ENCODE results near the gene MOB3C.

Gene MOB3C

GRCh38 chr1:46642115-46642680 is 25.6 kb upstream of the MOB3C start:
- Histone ChIP-seq H3K4me1 (no peaks in the 10 kb centered on the region), H3K36me3 (no peaks in the 10 kb centered on the region), H3K27me3 (no peaks in the 10 kb centered on the region), H3K9me3 (no peaks in the 10 kb centered on the region), H3K4me3 (ENCODE audit: low read depth, low read length) (no peak overlapping the region)
- DNase-seq: no peak
- no peak for TF ChIP-seq CTCF (IDR thresholded peaks at IDR 0.05; ENCODE audit: low read depth, low read length)

GRCh38 chr1:46639547-46639946 is 22.9 kb upstream of the MOB3C start:
- no peaks in the 10 kb centered on the region for H3K4me1 ChIP-seq
- H3K4me3 ChIP-seq (ENCODE audit: low read depth, low read length): no peak overlapping the region
- H3K36me3 ChIP-seq: no peaks in the 10 kb centered on the region
- H3K9me3 ChIP-seq: no peaks in the 10 kb centered on the region
- H3K27me3 ChIP-seq: no peaks in the 10 kb centered on the region
- no peak for DNase-seq
- no peak for TF ChIP-seq CTCF (IDR thresholded peaks at IDR 0.05; ENCODE audit: low read depth, low read length)

DNA sequence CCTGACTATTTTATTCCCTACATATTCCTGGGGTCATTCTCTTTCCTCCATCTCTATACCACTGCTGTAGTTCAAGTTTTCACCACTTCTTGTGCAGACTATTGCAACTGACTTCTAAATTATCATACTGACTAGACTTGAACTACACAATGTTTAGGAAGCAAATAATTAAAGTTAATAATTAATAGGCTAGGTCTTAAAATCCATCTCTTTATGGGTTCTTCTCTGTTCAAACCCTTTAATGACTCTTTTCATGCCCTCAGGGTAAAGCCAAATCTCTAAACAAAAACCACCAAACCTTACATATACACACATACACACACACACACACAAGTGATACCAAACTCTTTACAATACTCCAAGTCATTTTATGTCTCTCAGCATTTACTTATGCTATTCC is 22.3 kb upstream of the MOB3C start:
- no peak for TF ChIP-seq CTCF (IDR thresholded peaks at IDR 0.05; ENCODE audit: low read depth, low read length)
- no peak overlapping the region for H3K4me3 ChIP-seq (ENCODE audit: low read depth, low read length)
- no peaks in the 10 kb centered on the region for H3K4me1 ChIP-seq
- no peaks in the 10 kb centered on the region for H3K9me3 ChIP-seq
- no peaks in the 10 kb centered on the region for H3K27me3 ChIP-seq
- no peak for DNase-seq
- H3K36me3 ChIP-seq: no peaks in the 10 kb centered on the region

- Histone ChIP-seq H3K4me3 (ENCODE audit: low read depth, low read length) (no peak overlapping the region), H3K4me1 (no peaks in the 10 kb centered on the region), H3K9me3 (no peaks in the 10 kb centered on the region), H3K27me3 (no peaks in the 10 kb centered on the region), H3K36me3 (no peaks in the 10 kb centered on the region)
- DNase-seq: no peak
- TF ChIP-seq CTCF (IDR thresholded peaks at IDR 0.05; ENCODE audit: low read depth, low read length): no peak
Measured at GRCh38 chr1:46637444-46638083, 21.0 kb upstream of the MOB3C start.

DNA sequence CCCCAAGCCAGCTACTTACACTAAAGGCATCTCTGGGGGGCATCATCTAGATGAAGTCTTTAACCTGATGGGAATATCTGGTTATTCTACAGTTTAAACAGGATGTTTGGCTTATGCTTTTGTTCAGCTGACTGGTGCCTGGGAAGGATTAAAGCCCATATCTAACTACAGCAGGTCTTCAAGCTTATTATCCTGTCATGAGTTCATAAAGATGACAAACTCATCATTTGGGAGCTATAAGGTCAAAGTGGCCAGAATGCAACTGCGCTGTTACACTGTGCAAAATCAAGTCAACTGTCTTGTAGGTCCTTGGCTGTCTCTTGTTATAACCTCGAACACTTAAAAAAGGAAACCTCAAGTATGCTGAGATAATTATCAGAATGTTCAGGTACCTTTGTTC is 18.6 kb upstream of the MOB3C start:
- no peaks in the 10 kb centered on the region for H3K9me3 ChIP-seq
- no peaks in the 10 kb centered on the region for H3K36me3 ChIP-seq
- no peak overlapping the region for H3K4me3 ChIP-seq (ENCODE audit: low read depth, low read length)
- no peak for DNase-seq
- H3K27me3 ChIP-seq: no peaks in the 10 kb centered on the region
- TF ChIP-seq CTCF (IDR thresholded peaks at IDR 0.05; ENCODE audit: low read depth, low read length): no peak
- H3K4me1 ChIP-seq: no peaks in the 10 kb centered on the region

DNA sequence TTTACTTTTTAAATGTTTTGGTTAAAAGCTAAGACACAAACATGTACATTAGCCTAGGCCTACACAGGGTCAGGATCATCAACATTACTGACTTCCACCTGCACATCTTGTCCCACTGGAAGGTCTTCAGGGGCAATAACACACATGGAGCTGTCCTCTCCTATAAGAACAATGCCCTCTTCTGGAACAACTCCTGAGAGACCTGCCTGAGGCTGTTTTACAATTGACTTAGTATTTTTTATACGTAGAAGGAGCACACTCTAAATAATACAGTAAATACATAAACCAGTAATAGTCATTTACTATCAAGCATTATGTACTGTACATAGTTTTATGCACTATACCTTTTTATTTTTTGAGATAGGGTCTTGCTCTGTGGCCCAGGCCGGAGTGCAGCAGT is 14.1 kb upstream of the MOB3C start:
- H3K9me3 ChIP-seq: no peaks in the 10 kb centered on the region
- no peaks in the 10 kb centered on the region for H3K27me3 ChIP-seq
- TF ChIP-seq CTCF (IDR thresholded peaks at IDR 0.05; ENCODE audit: low read depth, low read length): no peak
- H3K4me1 ChIP-seq: no peaks in the 10 kb centered on the region
- H3K36me3 ChIP-seq: no peaks in the 10 kb centered on the region
- no peak for DNase-seq
- no peak overlapping the region for H3K4me3 ChIP-seq (ENCODE audit: low read depth, low read length)

Measured in BE2C (cell line).